ENCODE results near the gene PSAP.
A peak's percentile ranks its signal among the peaks of the same experiment; 100 is the strongest.
"Not testable (repeated sequence)": the region's sequence is repeated elsewhere in the genome, so short reads cannot be mapped to it uniquely, and the experiment has no call there.

PSAP gene

DNA sequence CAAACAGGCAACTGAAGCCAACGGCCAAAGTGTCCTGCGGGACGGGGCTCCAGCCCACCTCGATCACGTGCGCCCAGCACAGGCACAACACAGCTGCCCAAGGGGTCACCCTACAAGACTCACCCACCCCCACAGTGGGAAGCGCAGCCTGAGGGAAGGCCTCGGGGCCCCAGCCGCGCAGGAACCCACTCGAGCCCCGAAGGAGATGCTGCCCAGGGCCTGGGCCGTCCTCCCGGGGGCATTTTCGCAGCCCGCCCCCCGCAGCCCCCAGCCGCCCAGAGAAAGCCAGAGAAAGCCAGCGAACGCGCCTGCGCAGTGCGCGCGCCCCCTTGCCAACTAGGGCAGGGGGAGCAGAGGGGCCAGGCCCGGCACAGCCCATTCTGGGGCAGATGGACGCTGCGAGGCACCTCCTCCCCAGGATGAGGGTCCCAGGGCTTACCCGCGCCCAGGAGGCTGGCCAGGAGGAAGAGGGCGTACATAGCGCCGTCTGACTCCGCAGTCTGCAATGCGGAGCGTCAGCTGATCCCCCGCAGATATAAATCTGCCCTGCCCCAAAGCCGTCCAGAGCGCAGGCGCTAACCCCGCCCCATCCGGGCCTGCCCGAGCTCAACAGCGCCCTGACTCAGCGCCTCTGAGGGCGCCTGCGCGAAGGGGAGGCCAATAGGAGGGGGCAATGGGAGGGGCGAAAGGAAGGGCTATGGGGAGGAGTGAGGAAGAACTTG lies at the start of gene PSAP:
Gene PSAP (minus strand): TSS at position 509 of the 722 bp plus-strand sequence. CDS start 30 bp downstream, at position 479.
- peak; percentile 96 to 98 for DNase-seq (ENCODE audit: low read depth in 2 of 2)

DNA sequence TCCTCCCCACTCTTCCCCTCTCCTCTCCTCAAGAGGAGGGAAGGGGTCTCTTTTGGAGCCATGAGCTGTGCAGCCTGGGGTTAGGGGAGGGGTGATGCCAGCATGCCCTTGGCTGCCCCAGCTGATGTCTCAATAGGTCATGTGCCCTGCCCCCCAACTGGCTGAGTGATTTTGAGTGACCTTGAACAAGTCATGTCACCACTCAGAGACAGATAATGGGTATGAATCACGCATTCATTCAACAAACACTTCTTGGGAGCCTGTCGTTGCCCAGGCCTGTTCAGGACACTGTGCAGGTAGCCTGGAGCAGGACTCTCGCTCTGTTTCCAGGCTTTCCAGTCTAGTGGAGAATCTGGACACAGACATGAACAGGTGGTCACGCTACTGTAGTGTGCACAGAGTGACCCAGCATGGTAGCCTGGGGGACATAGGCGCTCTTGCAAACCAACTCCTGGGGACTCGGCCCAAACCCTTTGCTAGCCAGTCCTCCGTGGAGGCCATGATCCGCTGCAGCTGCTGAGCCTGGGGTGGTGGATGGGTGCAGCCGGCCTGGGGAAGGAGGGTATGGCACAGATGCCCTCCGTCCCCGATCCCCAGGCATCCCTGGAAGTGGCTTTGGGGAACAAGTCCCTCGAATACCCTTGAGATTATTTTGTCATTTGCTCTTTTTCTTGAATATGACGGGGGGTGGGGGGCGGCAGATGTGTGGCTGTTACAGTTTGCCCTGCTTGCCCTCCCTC lies 49.6 kb upstream of the PSAP start:
- DNase-seq (ENCODE audit: low read depth in 2 of 2): no peak

DNA sequence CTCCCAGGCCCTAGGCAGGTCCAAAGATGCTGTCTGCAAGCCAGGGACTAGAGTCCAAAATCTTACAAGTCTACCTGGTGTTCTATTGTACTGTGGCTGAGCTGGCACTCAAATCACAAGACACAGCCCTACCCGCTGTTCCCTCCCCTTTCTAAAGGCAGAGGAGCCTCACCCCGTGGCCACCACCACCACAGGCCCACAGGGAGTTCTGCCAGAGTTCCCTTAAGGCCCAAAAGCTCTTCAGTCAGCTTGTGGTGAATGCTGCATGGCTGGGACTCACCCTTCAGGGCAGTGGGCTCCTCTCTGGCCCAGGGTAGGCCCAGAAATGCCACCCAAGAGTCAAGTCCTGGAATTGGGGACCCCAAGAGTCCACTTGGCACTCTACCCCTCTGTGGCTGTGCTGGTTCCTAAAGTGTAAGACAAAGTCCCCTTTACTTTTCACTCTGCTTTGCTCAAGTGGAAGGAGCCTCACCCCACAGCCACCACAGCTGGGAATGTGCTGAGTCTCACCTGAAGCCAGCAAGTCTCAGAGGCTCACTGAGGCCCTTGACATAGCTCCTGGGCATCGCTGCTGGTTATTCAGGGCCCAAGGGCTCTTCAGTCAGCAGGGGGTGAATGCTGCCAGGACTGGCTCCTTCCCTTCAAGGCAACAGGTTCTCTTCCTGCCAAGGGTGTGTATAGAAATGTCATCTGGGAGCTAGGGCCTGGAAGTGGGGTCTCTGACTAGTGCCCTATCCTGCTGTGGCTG lies 48.8 kb upstream of the PSAP start:
- no peak for DNase-seq (ENCODE audit: low read depth in 2 of 2)

DNA sequence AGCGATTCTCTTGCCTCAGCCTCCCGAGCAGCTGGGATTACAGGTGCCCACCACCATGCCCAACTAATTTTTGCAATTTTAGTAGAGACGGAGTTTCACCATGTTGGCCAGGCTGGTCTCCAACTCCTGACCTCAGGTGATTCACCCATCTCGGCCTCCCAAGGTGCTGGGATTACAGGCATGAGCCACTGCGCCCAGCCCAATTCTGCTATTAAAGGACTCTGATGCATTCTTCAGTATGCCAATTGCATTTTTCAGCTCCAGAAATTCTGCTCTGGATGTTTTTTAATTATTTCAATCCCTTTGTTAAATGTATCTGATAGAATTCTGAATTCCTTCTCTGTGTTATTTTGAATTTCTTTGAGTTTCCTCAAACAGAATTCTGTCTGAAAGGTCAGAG lies 47.3 kb upstream of the PSAP start:
- not testable (repeated sequence) for DNase-seq (ENCODE audit: low read depth in 2 of 2)

DNA sequence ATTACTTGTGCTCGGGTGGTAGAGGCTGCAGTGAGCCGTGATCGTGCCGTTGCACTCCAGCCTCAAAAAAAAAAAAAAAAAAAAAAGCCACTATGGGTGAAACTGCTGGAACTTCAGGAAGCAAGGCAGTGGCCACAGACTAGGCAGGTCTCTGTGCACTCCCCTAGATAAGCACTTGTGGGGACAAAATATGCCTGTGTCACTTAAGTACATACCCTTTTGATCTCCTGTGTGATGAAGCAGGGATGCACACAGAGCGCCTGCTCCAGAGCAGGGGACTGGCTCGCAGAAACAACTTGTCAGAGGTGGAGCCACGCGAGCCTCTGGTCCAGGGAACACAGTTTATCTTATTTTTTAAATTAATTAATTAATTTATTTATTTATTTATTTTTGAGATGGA lies 42.9 kb upstream of the PSAP start:
- DNase-seq (ENCODE audit: low read depth in 2 of 2): no peak

DNA sequence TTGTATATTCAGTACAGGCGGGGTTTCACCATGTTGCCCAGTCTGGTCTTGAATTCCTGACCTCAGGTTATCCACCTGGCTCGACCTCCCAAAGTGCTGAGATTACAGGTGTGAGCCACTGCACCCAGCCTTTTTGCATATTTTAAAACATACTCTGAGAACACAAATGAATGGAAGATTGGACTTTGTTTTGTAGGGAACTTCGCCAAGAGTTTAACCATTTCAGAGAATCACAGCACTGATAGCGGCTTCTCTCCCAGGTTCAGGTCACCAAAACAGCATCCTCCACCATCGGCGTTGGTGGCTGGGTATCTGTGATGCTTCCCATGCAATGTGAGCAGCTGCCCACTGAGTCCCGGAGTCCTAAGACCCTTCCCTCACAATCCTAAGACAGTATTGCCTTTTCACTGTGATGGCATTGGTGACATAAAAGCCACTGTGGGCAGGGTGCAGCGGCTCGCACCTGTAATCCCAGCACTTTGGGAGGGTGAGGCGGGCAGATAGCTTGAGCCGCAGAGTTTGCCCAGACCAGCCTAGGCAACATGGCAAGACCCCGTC lies 42.3 kb upstream of the PSAP start:
- no peak for DNase-seq (ENCODE audit: low read depth in 2 of 2)

DNA sequence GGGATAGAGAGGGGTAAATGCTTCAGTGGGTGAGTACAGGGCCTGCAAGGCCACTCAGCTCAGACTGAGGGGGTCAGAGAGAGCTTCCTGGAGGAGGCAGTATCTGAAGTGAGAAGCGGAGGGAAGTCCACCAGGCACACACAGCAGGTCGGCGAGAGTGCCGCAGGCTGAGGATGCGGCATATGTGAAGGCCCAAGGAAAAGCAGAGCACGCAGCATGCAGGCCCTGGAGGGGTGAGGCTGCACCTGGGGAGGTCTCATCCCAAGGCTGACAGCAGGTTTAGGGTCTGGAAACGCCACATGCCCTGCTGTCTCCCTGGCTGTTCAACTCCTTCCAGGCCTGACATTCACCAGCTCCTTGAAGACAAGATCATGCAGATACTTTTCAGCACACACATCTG lies 40.4 kb upstream of the PSAP start:
- DNase-seq (ENCODE audit: low read depth in 2 of 2): no peak

DNA sequence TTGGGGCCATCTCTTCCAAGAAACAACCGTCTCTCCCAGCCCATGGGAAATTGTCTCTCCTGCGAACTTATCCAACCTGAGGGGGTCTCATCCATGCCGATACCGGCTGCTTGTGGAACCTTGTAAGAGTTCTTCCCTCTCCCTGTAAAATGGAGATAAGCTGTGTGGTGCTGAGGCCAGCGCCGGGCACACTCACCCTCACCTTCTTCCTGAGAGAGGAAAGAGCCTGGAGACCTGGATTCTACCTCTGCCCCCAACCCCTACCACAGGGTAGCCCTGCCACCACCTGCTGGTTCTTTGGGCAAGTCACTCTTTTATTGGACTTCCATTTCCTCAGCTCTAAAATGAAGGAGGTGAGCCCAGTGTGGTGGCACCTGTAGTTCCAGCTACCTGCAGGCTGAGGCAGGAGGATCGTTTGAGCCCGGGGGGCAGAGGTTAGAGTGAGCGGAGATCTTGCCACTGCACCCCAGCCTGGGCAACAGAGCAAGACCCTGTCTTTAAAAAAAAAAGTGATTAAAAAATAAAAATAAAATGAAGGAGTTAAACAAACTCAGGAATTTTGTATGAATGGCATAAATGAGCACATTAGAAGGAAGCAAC lies 38.4 kb upstream of the PSAP start:
- no peak for DNase-seq (ENCODE audit: low read depth in 2 of 2)

DNA sequence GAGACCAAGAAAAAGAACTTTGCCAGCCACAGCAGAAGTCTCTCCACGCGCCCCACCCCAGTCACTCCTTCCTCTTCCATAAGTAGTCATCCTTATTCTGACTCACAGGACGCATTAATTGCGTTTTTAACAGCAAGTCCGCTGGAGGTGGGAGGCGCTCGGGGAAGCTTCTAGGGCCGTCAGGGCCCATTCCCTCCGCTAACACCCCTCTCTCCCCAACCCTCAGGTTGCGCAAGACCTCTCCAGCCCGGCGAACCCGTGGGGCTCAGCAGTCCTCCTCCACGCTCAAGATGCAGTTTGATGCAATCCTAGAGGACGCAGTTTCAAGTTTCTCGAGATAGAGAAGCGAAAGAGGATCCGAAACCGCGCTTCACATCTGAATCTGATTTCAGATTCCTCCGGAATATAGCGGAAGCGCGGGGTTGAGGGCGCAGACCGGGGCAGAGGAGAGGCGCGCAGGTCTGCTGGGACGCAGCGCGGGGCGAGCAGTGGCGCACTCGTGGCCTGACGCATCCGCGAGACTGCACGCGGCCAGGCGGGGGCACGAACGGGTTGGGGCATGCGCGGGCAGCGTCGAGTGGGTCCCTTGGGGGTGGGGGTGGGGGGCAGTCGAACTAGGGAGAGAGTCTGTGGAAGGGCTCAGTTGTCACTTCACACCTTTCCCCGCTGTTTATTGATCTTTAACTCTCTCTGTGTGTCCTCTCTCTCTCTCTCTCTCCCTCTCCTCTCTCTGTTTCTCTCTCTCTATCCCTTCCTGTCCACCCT lies 37.8 kb upstream of the PSAP start:
- peak in 1 of 2 donors; percentile 10 for DNase-seq (ENCODE audit: low read depth in 2 of 2)

DNA sequence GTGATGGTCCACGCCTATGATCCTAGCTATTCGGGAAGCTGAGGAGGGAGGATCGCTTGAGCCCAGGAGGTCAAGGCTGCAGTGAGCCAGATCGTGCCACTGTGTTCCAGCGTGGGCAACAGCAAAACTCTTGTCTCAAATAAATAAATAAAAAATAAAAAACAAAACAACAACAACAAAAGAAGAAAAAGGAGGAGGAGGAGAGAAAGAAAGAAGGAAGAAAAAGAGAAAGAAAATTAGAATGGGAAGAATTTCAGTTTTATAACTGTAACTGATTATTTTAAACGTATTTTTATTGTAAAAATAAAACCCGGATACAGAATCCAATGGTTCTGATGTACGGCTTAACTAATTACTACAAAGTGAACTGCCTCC lies 37.2 kb upstream of the PSAP start:
- no peak for DNase-seq (ENCODE audit: low read depth in 2 of 2)

DNA sequence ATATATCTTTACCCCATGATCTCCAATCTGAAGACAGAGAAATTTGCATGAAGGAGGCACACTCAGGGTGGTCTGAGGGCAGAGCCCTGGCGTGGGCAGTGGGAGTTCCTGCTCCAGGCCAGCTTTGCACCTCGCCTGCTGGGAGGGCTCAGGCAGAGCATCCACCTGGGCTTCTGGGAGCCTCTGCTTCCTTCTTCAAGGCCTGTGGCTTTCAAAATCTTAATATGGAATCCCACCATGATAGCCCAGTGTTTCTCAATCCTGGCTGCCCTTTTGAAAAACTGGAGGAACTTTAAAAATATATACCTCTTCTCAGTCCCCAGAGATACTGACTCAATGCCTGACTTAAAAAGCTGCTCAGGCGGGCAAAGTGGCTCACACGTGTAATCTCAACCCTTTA lies 36.7 kb upstream of the PSAP start:
- no peak for DNase-seq (ENCODE audit: low read depth in 2 of 2)

DNA sequence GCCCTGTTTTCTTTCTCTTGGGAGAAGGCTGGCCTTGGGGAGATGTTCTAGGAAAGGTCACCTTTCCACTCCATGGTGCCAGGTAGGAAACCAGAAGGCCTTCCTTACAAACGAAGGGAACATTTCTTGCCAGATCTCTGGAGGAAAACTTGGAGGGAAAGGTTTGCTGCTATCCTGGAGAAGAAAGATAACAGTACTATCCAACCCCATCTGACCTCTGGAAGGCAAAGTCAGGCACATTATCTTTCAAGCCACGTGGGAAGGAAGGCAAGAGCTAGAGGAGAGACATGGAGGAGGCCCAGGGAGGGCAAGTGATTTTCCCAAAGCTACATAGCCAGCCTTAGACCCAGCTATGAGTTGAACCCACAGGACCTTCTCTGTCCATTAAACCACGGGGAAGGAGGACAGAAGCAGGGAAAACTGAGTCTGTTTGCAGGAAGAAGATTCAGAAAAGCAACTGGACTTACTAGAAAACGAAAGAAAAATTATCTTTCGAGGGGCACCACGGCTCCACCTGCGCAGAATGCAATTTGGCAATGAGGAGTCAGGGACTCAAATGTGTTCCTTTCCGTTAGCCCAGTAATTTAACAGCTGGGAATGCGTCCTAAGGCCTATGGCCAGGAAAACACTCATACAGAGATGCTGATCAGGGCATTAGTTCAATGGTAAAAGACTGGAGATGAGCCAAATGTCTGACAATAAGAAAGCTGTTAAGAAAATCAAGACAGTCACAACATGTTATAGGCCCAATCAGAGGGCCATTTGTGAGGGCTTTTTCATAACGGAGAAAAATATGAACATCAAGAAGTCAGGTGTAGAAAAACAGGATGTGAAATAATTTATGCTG lies 32.0 kb upstream of the PSAP start:
- no peak for DNase-seq (ENCODE audit: low read depth in 2 of 2)

DNA sequence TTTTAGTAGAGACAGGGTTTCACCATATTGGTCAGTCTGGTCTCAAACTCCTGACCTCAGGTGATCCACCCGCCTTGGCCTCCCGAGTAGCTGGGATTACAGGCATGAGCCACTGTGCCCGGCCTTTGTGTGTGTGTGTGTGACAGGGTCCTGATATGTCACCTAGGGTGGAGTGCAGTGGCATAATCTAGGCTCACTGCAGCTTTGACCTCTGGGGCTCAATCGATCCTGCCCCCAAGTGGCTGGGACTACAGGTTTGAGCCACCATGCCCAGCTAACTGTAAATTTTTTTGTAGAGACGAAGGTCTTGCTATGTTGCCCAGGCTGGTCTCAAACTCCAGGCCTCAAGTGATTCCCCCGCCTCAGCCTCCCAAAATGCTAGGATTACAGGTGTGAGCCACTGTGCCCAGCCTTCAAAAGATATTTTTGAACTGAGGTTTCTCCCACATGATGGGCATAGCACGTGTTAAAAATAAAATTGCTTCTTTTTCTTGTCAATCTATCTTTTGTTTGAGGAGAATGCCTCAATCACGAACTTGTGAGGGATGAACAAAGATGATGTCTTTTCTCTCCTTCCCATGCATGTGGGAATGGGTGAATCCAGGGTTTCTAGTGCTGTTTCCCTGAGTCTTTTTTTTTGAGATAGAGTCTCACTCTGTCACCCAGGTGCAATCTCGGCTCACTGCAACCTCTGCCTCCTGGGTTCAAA lies 30.8 kb upstream of the PSAP start:
- DNase-seq (ENCODE audit: low read depth in 2 of 2): no peak

DNA sequence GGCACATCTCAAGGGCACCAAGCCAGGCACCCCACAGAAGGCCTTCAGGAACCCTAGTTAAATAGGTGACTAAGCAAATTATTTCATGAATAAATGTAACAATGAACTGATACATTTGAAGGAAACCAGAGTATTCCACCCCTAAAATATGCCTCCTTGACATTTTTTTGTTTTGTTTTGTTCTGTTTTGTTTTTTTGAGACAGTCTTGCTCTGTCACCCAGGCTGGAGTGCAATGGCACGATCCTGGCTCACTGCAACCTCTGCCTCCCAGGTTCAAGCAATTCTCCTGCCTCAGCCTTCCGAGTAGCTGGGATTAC lies 30.2 kb upstream of the PSAP start:
- DNase-seq (ENCODE audit: low read depth in 2 of 2): not testable (repeated sequence)

DNA sequence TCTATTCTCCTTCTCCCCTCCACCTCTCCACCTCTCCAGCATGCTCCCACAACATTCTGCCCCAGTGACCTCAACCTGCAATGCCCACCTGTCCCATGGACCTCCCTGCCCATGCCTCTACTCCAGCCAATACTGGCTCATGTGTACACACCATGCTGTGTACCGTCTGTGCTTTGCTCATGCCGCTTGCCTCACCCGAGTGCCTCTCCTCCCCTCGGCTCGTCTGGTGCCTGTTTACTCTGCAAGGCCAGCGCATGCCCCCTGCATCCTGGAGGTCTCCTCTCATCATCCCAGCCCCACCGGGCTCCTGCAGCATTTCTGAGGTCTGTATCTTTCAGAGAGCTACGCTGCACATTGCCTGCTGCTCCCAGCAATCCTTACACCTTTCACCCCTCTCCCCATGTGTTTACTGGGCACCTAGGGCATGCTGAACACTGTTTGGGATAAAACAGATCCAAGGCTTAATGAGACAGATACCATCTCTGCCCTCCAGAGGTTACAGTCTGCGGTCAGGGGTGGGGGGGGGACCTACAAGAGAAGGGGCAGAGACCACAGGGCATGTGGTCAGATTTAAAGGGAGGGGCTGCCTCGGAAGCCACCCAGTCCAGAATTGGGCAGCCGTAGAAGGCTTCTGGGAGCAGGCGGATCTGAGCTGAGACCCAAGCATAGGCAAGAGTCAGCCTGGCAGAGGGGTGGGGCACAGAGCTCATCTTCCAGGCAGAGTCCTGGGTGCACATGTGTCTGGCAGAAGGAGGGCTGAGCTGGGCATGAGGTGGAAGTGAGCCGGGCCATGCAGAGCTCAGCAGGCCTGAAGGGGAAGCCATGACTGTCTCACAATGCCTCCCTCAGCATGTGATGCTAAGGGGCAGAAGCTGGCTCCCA lies 29.6 kb upstream of the PSAP start:
- no peak for DNase-seq (ENCODE audit: low read depth in 2 of 2)

DNA sequence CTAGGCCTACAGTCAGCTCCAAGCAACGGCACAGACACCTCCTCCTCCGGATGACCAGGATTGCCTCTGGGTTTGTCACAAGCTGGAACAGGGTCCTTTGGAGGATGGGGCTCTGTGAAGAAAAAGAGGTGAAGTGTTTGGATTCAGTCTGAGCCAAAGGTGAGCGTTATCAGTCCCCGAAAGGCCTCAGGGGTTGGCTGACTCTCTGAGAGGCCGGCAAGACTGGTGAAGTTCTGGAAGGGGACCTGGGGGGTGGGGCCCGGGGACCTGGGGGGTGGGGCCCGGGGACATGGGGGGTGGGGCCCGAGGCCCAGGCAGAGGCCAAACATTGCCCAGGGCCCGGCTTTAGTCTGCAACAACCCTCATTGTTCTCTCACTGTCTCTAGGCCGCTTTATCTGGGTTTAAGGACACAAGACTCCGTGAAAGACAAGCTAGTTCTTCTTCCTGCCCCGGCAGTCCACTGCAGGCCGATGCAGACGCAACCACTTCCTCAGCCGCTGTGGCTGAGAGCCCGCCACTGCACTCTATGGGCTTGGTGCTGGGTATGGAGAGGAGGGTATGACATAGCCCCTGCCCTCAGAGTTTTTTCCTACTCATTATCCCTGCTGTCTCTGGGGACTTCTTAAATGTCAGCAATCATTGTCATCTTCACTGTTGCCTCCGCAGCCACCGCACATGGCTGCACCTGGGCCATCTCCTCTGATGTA lies 27.4 kb upstream of the PSAP start:
- DNase-seq (ENCODE audit: low read depth in 2 of 2): no peak

DNA sequence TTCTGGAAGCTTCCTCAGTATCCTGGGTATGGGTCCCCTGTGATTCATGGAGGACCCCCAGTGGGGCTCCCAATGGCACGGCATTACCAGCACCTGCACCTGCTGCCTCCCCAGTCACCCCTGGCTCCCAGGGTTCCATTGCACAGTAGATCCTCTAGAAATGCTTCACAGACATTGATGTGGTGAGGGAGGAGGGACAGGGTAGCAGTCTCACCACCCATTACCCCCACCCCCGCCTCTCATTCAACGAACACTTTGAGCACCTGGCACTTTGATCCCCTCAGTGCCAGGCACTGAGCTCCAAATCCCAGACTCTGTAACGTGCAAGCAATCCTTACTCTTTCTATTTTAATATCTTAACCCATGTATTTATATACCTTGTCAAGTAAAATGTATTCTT lies 26.8 kb upstream of the PSAP start:
- no peak for DNase-seq (ENCODE audit: low read depth in 2 of 2)

DNA sequence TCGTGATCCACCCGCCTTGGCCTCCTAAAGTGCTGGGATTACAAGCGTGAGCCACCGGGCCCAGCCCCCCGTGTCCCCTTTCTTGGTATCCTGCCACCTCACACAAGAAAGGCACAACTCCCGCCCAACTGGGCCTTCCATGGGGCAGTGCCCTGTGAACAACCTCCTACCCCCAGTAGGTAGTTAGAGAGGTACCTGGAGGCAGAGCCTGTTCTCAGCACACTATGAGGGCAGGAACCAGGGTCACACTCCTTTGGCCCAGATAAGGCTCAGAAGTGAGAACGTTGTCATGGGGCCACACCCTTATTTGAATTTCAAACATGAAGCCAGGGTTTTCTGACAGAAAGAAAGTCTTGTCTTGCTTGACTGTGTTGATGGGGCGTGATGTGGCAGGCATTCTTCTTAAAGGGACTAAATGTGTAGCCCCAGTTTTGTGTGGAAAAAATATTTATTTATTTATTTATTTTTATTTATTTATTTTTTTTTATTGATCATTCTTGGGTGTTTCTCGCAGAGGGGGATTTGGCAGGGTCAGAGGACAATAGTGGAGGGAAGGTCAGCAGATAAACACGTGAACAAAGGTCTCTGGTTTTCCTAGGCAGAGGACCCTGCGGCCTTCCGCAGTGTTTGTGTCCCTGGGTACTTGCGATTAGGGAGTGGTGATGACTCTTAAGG lies 23.8 kb upstream of the PSAP start:
- DNase-seq (ENCODE audit: low read depth in 2 of 2): not testable (repeated sequence)
